DND-41 (cell line): ENCODE data around the gene KLHDC7B.
"Not testable (repeated sequence)": the region's sequence is repeated elsewhere in the genome, so short reads cannot be mapped to it uniquely, and the experiment has no call there.

Source experiments
- ATAC-seq: fragments of 200-7000 bp; cut with Tn5 transposase; 3 replicates; pipeline ENCODE4 v1.9.1; 2021; ENCODE audit warnings: low read depth; ENCODE audit not compliant: insufficient read depth
- DNase-seq: peaks from one replicate; pipeline ENCODE4 v3.0.0-alpha.2; 2020
- H2AFZ ChIP-seq: 2 replicates; pipeline ENCODE4 v1.6.0; 2012; ENCODE audit warnings: low read depth, low read length
- H3K27ac ChIP-seq: 2 replicates; pipeline ENCODE4 v1.5.1; 2012; ENCODE audit warnings: low read length, inconsistent platforms
- H3K27me3 ChIP-seq: fragments of 200-600 bp; sonication (generic); 2 replicates; pipeline ENCODE4 v1.6.0; 2012; ENCODE audit warnings: low read length, mild to moderate bottlenecking, inconsistent platforms; ENCODE audit not compliant: insufficient read depth, poor library complexity
- H3K36me3 ChIP-seq: 2 replicates; pipeline ENCODE4 v1.5.1; 2012; ENCODE audit warnings: low read length, inconsistent platforms; ENCODE audit not compliant: insufficient read depth
- H3K4me1 ChIP-seq: 2 replicates; pipeline ENCODE4 v1.5.1; 2012; ENCODE audit warnings: mild to moderate bottlenecking, low read length; ENCODE audit not compliant: insufficient read depth
- H3K4me2 ChIP-seq: 2 replicates; pipeline ENCODE4 v1.6.0; 2012; ENCODE audit warnings: mild to moderate bottlenecking, moderate library complexity, low read length, inconsistent platforms; ENCODE audit not compliant: insufficient read depth
- H3K4me3 ChIP-seq, 2 experiments: fragments of 200-600 bp in 1 of 2; shearing (Covaris generic) in 1 of 2; 2 replicates each; pipeline ENCODE4 v1.5.1; 2012 to 2016; ENCODE audit warnings: inconsistent platforms in 2 of 2, low read length in 2 of 2, mild to moderate bottlenecking in 2 of 2, low read depth in 1 of 2, moderate library complexity in 1 of 2
- H3K79me2 ChIP-seq: 2 replicates; pipeline ENCODE4 v1.6.0; 2012; ENCODE audit warnings: low read length, inconsistent platforms; ENCODE audit not compliant: insufficient read depth
- H3K9ac ChIP-seq: 2 replicates; pipeline ENCODE4 v1.6.0; 2012; ENCODE audit warnings: low read depth, mild to moderate bottlenecking, inconsistent platforms, low read length, moderate library complexity
- H3K9me3 ChIP-seq: 2 replicates; pipeline ENCODE4 v1.5.1; 2012; ENCODE audit warnings: low read length, moderate library complexity, mild to moderate bottlenecking, inconsistent platforms; ENCODE audit not compliant: insufficient read depth, severe bottlenecking
- H4K20me1 ChIP-seq: 2 replicates; pipeline ENCODE4 v1.6.0; 2012; ENCODE audit warnings: low read length; ENCODE audit not compliant: insufficient read depth
- CTCF ChIP-seq: IDR thresholded peaks from 2 replicates; pipeline ENCODE4 v1.5.1; 2012; ENCODE audit warnings: borderline replicate concordance, low read length, moderate library complexity, mild to moderate bottlenecking; ENCODE audit not compliant: poor library complexity, severe bottlenecking; ENCODE audit errors: extremely low read depth
- EZH2 ChIP-seq: IDR thresholded peaks from 3 replicates; pipeline ENCODE4 v1.6.1; 2012; ENCODE audit warnings: borderline replicate concordance, low read depth, mild to moderate bottlenecking, moderate library complexity, low read length, inconsistent platforms; ENCODE audit not compliant: severe bottlenecking

Gene KLHDC7B

GRCh38 chr22:50518606-50519005 lies 27.1 kb upstream of the KLHDC7B start:
- H3K4me1 ChIP-seq: peaks cover 15% of the 10 kb centered on the region
- no peak for TF ChIP-seq CTCF
- no peak for TF ChIP-seq EZH2
- H3K27me3 ChIP-seq: no peaks in the 10 kb centered on the region
- no peak for DNase-seq
- H3K4me2 ChIP-seq: no peak overlapping the region
- no peak overlapping the region for H3K27ac ChIP-seq
- no peak overlapping the region for H2AFZ ChIP-seq
- no peaks in the 10 kb centered on the region for H3K9me3 ChIP-seq
- H3K79me2 ChIP-seq: peaks cover 63% of the 10 kb centered on the region
- no peak overlapping the region for H3K9ac ChIP-seq
- peaks cover 84% of the 10 kb centered on the region for H3K36me3 ChIP-seq
- no peak overlapping the region for H3K4me3 ChIP-seq
- H4K20me1 ChIP-seq: peaks cover 72% of the 10 kb centered on the region
- no peak for ATAC-seq

GRCh38 chr22:50519151-50519550 lies 26.5 kb upstream of the KLHDC7B start:
- peaks cover 88% of the 10 kb centered on the region for H3K36me3 ChIP-seq
- no peaks in the 10 kb centered on the region for H3K27me3 ChIP-seq
- no peak for DNase-seq
- ATAC-seq: no peak
- H2AFZ ChIP-seq: no peak overlapping the region
- H4K20me1 ChIP-seq: peaks cover 72% of the 10 kb centered on the region
- no peak overlapping the region for H3K4me2 ChIP-seq
- no peak overlapping the region for H3K4me3 ChIP-seq
- no peak overlapping the region for H3K27ac ChIP-seq
- H3K9ac ChIP-seq: no peak overlapping the region
- H3K79me2 ChIP-seq: peaks cover 63% of the 10 kb centered on the region
- peaks cover 18% of the 10 kb centered on the region for H3K4me1 ChIP-seq
- TF ChIP-seq EZH2 (no peak), CTCF (no peak)
- H3K9me3 ChIP-seq: no peaks in the 10 kb centered on the region

- not testable (repeated sequence) for H3K27ac ChIP-seq, ATAC-seq, H3K9ac ChIP-seq, H2AFZ ChIP-seq, H3K4me3 ChIP-seq, DNase-seq, H3K4me2 ChIP-seq, H3K27me3 ChIP-seq, H3K9me3 ChIP-seq
- peaks cover 25% of the 10 kb centered on the region for H3K4me1 ChIP-seq
- peaks cover 63% of the 10 kb centered on the region for H3K79me2 ChIP-seq
- H4K20me1 ChIP-seq: peaks cover 70% of the 10 kb centered on the region
- peaks cover 82% of the 10 kb centered on the region for H3K36me3 ChIP-seq
Measured at GRCh38 chr22:50520184-50520583, 25.5 kb upstream of the KLHDC7B start.

GRCh38 chr22:50520826-50521453 lies 24.8 kb upstream of the KLHDC7B start:
- DNase-seq (no peak), ATAC-seq (no peak)
- Histone ChIP-seq H3K4me2 (no peak overlapping the region), H3K4me3 (no peak overlapping the region), H3K4me1 (peaks cover 25% of the 10 kb centered on the region), H3K36me3 (peaks cover 78% of the 10 kb centered on the region), H4K20me1 (peaks cover 66% of the 10 kb centered on the region), H3K79me2 (peaks cover 60% of the 10 kb centered on the region), H3K27ac (no peak overlapping the region), H2AFZ (no peak overlapping the region), H3K9me3 (no peaks in the 10 kb centered on the region), H3K9ac (no peak overlapping the region), H3K27me3 (no peaks in the 10 kb centered on the region)
- TF ChIP-seq EZH2 (no peak), CTCF (no peak)
